Activated CD4-positive, alpha-beta T cell treated with anti-CD3 and anti-CD28 coated beads, Interleukin-2, amount 10 ng/mL, durations not matched to agents 7 days and 5 days (primary cell): ENCODE data around the gene SLC4A2. TPM values are rescaled to one million over a fixed set of nuclear protein-coding genes. Genes with fewer than 3 reads are reported as not detected.

Source experiments
- total RNA-seq, 2 experiments: library from RNA; stranded (reverse); gene quantifications; one replicate each; pipeline ENCODE4 v1.2.3, GENCODE V29; 2021

The SLC4A2 gene
- total RNA-seq, 2 experiments from 2014 or later, result 106 to 114 TPM

Other genes with a start within 250 kb of the SLC4A2 start
- gene AOC1, start 207.1 kb upstream of the SLC4A2 start, total RNA-seq, result not detected
- gene KCNH2, start 81.3 kb upstream of the SLC4A2 start, total RNA-seq, result under 1 TPM; 0.27 to 0.30 TPM
- 10 to 100 TPM; 21.6 to 22.3 TPM for gene NOS3, start 68.6 kb upstream of the SLC4A2 start, total RNA-seq
- 10 to 100 TPM; 12.1 to 12.3 TPM for gene ATG9B, start 35.1 kb upstream of the SLC4A2 start, total RNA-seq
- gene ABCB8, start 31.1 kb upstream of the SLC4A2 start, total RNA-seq, result 10 to 100 TPM; 57.5 to 67.8 TPM
- 1 to 10 TPM; 6.0 to 8.3 TPM for gene ASIC3, start 11.1 kb upstream of the SLC4A2 start, total RNA-seq
- gene CDK5, start 1.7 kb upstream of the SLC4A2 start, total RNA-seq, result 10 to 100 TPM; 26.0 to 26.9 TPM
- 10 to 100 TPM; 76.4 to 85.9 TPM for gene FASTK, start 21.2 kb downstream of the SLC4A2 start, total RNA-seq
- 10 to 100 TPM; 73.7 to 77.1 TPM for gene TMUB1, start 23.9 kb downstream of the SLC4A2 start, total RNA-seq
- gene AGAP3, start 26.9 kb downstream of the SLC4A2 start, total RNA-seq, result 10 to 100 TPM; 18.1 to 19.7 TPM
- not detected for gene GBX1, start 108.1 kb downstream of the SLC4A2 start, total RNA-seq
- gene ASB10, start 127.7 kb downstream of the SLC4A2 start, total RNA-seq, result not detected
- gene H2BK1, start 150.9 kb downstream of the SLC4A2 start, total RNA-seq, result not detected
- gene ABCF2, start 167.6 kb downstream of the SLC4A2 start, total RNA-seq, result 10 to 100 TPM; 31.7 to 34.3 TPM
- 10 to 100 TPM; 40.7 to 42.3 TPM for gene CHPF2, start 172.9 kb downstream of the SLC4A2 start, total RNA-seq
- gene SMARCD3, start 189.1 kb downstream of the SLC4A2 start, total RNA-seq, result 1 to 10 TPM; 2.0 to 2.5 TPM